RPMI8226 (cell line): ENCODE results near the gene CD58.
"Not testable (repeated sequence)": the region's sequence is repeated elsewhere in the genome, so short reads cannot be mapped to it uniquely, and the experiment has no call there.

ENCODE experiments used
- DNase-seq: peaks from one replicate; pipeline ENCODE4 v3.0.0-alpha.2; 2015

CD58 gene

DNA sequence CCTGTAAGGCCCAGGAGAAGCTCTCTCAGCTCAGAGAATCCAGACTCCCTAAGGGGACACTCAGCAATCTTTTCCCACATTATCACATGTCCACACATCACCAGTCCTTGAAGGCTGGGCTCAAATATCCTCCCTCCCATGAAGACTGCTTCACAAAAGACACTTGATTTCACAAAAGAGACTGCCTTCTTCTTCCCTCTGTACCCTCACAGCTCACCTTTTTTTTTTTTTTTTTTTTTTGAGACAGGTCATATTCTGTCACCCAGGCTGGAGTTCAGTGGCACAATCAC is 1.5 kb downstream of the CD58 start:
- DNase-seq, result no peak

- DNase-seq, result no peak
Observed at GRCh38 chr1:116568662-116569380, 2.0 kb downstream of the CD58 start.

DNA sequence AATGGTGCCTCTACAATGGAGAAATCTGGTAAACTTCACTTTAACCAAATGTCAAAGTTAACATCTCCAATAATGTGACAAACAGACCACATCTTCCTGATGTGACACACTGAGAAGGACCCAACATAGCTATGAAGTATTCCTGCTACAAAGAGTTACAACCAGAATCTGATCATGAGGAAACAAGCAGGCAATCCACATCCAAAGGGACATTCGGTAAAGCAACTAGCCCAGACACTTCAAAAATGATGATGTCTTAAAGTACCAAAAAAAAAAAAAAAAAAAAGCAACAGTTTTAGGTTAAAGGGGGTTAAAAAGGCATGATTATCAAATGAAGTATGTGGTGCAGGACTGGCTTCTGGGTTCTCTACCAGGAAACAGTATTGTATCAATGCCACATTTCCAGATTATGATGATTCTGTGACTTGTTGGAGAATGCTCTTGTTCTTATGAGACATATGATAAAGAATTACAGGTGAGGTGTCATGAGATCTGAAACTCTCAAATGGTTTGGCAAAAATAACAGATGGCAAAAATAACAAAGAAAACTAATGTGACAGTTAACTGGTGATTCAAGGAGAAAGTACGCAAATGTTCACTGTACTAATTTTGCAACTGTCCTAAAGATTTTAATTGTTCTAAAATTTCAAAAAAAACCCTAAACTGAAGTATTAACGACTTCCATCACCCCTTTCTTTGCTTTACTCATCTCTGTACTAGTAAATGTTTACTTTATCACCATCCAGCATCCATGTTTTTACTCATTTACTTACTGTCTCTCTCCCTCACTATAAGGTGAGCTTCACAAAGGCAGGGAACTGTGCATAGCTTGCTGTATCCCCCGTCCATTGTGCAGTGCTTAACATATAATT is 2.8 kb downstream of the CD58 start:
- DNase-seq, result no peak

GRCh38 chr1:116565222-116565621 is 5.6 kb downstream of the CD58 start:
- no peak for DNase-seq

GRCh38 chr1:116564426-116564825 is 6.4 kb downstream of the CD58 start:
- DNase-seq, result no peak

GRCh38 chr1:116562465-116562864 is 8.4 kb downstream of the CD58 start:
- DNase-seq, result not testable (repeated sequence)

GRCh38 chr1:116561563-116561962 is 9.3 kb downstream of the CD58 start:
- no peak for DNase-seq

GRCh38 chr1:116560704-116561490 is 9.9 kb downstream of the CD58 start:
- no peak for DNase-seq

GRCh38 chr1:116559304-116559761 is 11.5 kb downstream of the CD58 start:
- DNase-seq, result no peak

DNA sequence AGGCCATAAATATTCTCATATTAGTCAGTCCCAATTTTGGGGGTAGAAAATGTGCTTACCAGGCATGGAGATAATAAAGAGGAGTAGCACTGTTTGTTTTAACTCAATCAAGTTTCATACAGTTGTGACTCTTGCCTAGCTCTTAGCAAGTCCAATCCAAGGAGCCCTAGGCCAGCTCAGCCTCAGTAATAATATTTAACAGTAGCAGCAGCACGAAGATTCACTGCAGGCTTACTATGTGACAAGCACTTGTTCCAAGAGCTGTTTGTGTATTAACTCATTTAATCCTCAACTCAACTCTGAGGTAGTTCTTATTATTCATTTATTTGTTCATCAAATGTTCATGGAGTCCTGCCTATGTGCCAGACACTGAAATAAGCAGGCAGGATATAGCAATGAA is 12.3 kb downstream of the CD58 start:
- DNase-seq, result no peak

DNA sequence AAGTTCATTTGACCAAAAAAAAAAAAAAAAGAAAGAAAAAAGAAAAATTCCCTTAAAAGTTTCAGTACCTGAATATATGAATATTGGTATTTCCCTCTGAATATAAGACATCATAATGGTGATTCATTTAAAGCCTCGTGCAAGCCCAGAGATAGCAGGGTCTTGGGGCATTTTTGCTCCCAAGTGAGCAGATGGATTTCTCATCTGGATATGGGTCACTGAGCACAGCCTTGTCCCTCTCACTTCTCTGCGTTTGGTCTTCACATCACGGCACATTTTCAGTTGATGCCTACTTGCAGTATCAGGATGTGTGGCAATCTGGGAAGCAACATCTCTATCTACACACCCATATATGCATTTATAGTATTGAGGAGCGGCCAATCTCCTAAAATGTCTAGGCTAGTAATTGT is 12.7 kb downstream of the CD58 start:
- DNase-seq, result no peak

- no peak for DNase-seq
Observed at GRCh38 chr1:116557323-116557878, 13.4 kb downstream of the CD58 start.

GRCh38 chr1:116556289-116557006 is 14.4 kb downstream of the CD58 start:
- DNase-seq, result no peak

- DNase-seq, result no peak
Observed at GRCh38 chr1:116554924-116555323, 15.9 kb downstream of the CD58 start.

DNA sequence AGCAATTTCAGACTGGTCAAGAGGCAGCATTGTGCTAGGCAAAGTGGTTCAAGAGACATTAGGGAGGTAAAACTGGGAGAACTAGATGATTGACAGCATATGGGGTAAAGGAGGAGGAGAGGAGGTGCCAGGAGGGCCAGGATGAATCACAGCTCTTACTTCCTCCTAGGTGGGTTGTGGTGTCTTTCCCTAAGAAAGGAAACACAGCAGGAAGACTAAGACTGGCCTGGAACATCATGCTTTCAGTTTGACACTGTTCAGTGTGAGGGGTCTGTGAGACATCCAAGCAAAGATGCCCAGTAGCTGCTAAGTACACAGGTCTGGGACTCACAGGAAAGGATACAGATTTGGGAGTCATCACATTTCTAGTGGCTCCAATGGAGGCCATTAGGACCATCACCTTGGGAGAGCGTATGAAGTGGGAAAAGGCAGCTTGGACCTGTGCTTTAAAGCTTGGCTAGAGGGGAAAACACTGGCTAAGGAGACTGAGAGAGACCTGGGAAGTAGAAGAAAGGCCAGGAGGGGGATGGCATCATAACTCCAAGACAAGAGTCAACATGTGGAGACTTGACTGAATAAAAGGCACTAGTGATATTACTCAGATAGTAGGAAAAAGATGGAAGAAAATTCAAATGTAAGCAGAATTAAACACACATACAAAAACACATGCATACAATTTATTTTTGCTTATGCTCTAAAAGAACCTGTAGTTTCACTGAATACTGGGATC is 17.3 kb downstream of the CD58 start:
- no peak for DNase-seq

DNA sequence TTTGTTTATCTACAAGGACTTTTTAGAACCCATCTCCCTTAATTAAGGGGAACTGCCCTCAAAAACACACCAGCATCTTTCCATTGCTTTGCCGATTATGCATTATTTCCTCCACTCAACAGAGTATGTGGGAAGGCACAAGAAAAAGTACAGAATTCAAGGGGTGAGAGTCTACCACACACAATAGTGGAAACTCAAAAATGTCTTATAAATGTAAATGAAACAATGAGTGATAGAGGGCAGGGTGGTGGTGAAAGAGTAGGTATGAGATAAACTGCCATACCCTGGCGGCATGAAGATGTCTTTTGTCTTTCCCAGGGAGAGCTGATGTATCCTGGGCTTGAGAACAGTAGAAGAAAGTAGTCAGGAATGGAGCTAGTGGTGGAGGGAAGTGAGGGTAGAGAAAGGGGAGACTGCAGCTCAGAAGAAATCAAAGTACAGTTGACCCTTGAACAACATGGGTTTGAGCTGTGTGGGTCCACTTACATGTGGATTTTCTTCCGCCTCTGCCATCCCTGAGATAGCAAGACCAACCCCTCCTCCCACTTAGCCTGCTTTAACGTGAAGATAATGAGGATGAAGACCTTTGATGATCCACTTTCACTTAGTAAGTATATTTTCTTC is 24.4 kb downstream of the CD58 start:
- DNase-seq, result no peak

GRCh38 chr1:116545359-116545705 is 25.5 kb downstream of the CD58 start:
- no peak for DNase-seq

- DNase-seq, result no peak
Observed at GRCh38 chr1:116544588-116545358, 26.1 kb downstream of the CD58 start.

- no peak for DNase-seq
Observed at GRCh38 chr1:116540088-116540487, 30.7 kb downstream of the CD58 start.

- no peak for DNase-seq
Observed at GRCh38 chr1:116538544-116538943, 32.3 kb downstream of the CD58 start.

DNA sequence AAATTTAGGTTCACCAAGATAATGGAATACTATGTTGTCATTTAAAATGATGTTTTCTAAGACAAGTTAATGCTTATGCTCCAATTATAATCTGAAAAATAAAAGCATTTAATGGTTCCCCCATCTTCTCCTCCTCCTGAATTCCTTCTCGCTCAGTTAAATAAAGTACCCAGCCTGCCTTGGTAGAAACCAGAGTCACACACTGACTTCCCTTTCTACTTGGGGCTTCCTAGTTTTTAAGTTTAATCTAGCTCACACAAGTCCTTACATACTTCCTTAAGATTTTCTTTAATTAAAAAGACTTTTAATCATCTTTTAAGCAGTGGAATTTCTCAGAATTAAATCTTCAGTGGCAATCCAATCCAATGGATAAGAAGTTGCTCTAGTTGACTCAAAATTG is 32.9 kb downstream of the CD58 start:
- no peak for DNase-seq
